AG20443 (cell line): Measurements from ENCODE around the gene FAAP20.

ENCODE experiments used
- DNase-seq: peaks from one replicate; pipeline ENCODE4 v3.0.0; 2012; ENCODE audit warnings: low spot score, mixed read lengths

FAAP20 gene

GRCh38 chr1:2210786-2211185, 16.2 kb upstream of the FAAP20 start:
- no peak for DNase-seq

- no peak for DNase-seq
Observed at GRCh38 chr1:2210084-2210653, 15.6 kb upstream of the FAAP20 start.

GRCh38 chr1:2209400-2210083, 15.0 kb upstream of the FAAP20 start:
- DNase-seq = no peak

GRCh38 chr1:2208309-2209239, 14.0 kb upstream of the FAAP20 start:
- DNase-seq = peak; percentile 86

GRCh38 chr1:2206813-2207487, 12.4 kb upstream of the FAAP20 start:
- no peak for DNase-seq

- no peak for DNase-seq
Observed at GRCh38 chr1:2205191-2205952, 10.8 kb upstream of the FAAP20 start.

GRCh38 chr1:2204415-2205190, 10.0 kb upstream of the FAAP20 start:
- peak; percentile 96 for DNase-seq

- no peak for DNase-seq
Observed at GRCh38 chr1:2203671-2204414, 9.3 kb upstream of the FAAP20 start.

- DNase-seq = no peak
Observed at GRCh38 chr1:2202843-2203601, 8.4 kb upstream of the FAAP20 start.

GRCh38 chr1:2202008-2202575, 7.5 kb upstream of the FAAP20 start:
- DNase-seq = no peak

- no peak for DNase-seq
Observed at GRCh38 chr1:2201062-2201461, 6.5 kb upstream of the FAAP20 start.

GRCh38 chr1:2200308-2200943, 5.9 kb upstream of the FAAP20 start:
- no peak for DNase-seq

- peak; percentile 88 for DNase-seq
Observed at GRCh38 chr1:2199042-2199810, 4.7 kb upstream of the FAAP20 start.

- no peak for DNase-seq
Observed at GRCh38 chr1:2198571-2198970, 4.0 kb upstream of the FAAP20 start.

- no peak for DNase-seq
Observed at GRCh38 chr1:2197707-2198165, 3.2 kb upstream of the FAAP20 start.

- DNase-seq = no peak
Observed at GRCh38 chr1:2196901-2197638, 2.5 kb upstream of the FAAP20 start.

GRCh38 chr1:2195785-2196184, 1.2 kb upstream of the FAAP20 start:
- DNase-seq = no peak
